H7 (cell line): ENCODE data around the gene PEX11B. TPM values are rescaled to one million over a fixed set of nuclear protein-coding genes. Genes with fewer than 3 reads are reported as not detected.
"Not testable (repeated sequence)": the region's sequence is repeated elsewhere in the genome, so short reads cannot be mapped to it uniquely, and the experiment has no call there.

Experiments
- DNase-seq: peaks from one replicate; pipeline ENCODE4 v3.0.0; 2012
- H3K27me3 ChIP-seq: 2 replicates; pipeline ENCODE4 v1.6.0; 2011; ENCODE audit warnings: mild to moderate bottlenecking, low read length; ENCODE audit not compliant: control insufficient read depth, insufficient read depth
- H3K36me3 ChIP-seq: replicated peaks from 2 replicates; pipeline ENCODE4 v1.5.1; 2011; ENCODE audit warnings: low read length; ENCODE audit not compliant: control insufficient read depth, insufficient read depth
- H3K4me3 ChIP-seq: 2 replicates; pipeline ENCODE4 v1.5.1; 2011; ENCODE audit warnings: low read depth, mild to moderate bottlenecking, control low read depth, low read length, moderate library complexity; ENCODE audit not compliant: insufficient read depth
- total RNA-seq: library from RNA; depleted of rRNA; stranded (reverse); fragments of >200 nt; shearing (Covaris generic); gene quantifications from 2 replicates; pipeline ENCODE4 v1.2.3, GENCODE V29; 2014

The PEX11B gene
- total RNA-seq, 1 experiment from 2014 or later: 22.9 TPM

GRCh38 chr1:145936247-145936646 is 17.7 kb upstream of the PEX11B start:
- H3K4me3 ChIP-seq: no peak overlapping the region
- DNase-seq: peak; percentile 21
- H3K27me3 ChIP-seq: no peaks in the 10 kb centered on the region
- no peaks in the 10 kb centered on the region for H3K36me3 ChIP-seq

GRCh38 chr1:145935708-145936107 is 17.2 kb upstream of the PEX11B start:
- Histone ChIP-seq H3K36me3 (no peaks in the 10 kb centered on the region), H3K27me3 (no peaks in the 10 kb centered on the region), H3K4me3 (no peak overlapping the region)
- DNase-seq: no peak

- not testable (repeated sequence) for DNase-seq, H3K27me3 ChIP-seq, H3K36me3 ChIP-seq, H3K4me3 ChIP-seq
Observed at GRCh38 chr1:145932522-145933009, 14.0 kb upstream of the PEX11B start.

- DNase-seq: no peak
- peak overlapping the region; percentile 76 for H3K4me3 ChIP-seq
- no peaks in the 10 kb centered on the region for H3K27me3 ChIP-seq
- H3K36me3 ChIP-seq: peaks cover 9% of the 10 kb centered on the region
Observed at GRCh38 chr1:145927916-145928643, 9.6 kb upstream of the PEX11B start.

GRCh38 chr1:145927063-145927886 is 8.8 kb upstream of the PEX11B start, which contains the start of gene RBM8A:
Gene RBM8A, minus strand, starts transcription at chr1:145927484. Its CDS starts 58 bp downstream, at chr1:145927426.
- Histone ChIP-seq H3K27me3 (no peaks in the 10 kb centered on the region), H3K4me3 (peak within 1 kb of the TSS; percentile 76), H3K36me3 (peaks cover 9% of the 10 kb centered on the region)
- peak; percentile 77 for DNase-seq

GRCh38 chr1:145926686-145927062 is 8.2 kb upstream of the PEX11B start:
- H3K27me3 ChIP-seq: no peaks in the 10 kb centered on the region
- peak overlapping the region; percentile 76 for H3K4me3 ChIP-seq
- no peak for DNase-seq
- H3K36me3 ChIP-seq: peaks cover 9% of the 10 kb centered on the region

GRCh38 chr1:145922266-145922665 is 3.7 kb upstream of the PEX11B start:
- peaks cover 9% of the 10 kb centered on the region for H3K36me3 ChIP-seq
- no peak for DNase-seq
- no peak overlapping the region for H3K4me3 ChIP-seq
- H3K27me3 ChIP-seq: peaks cover 3% of the 10 kb centered on the region; the same call in 1 of the 2 replicates

GRCh38 chr1:145920297-145920696 is 1.8 kb upstream of the PEX11B start:
- H3K4me3 ChIP-seq: not testable (repeated sequence)

GRCh38 chr1:145918992-145919939 is 749 bp upstream of the PEX11B start:
- Histone ChIP-seq H3K27me3 (peaks cover 3% of the 10 kb centered on the region; the same call in 1 of the 2 replicates), H3K36me3 (peaks cover 1% of the 10 kb centered on the region), H3K4me3 (peak overlapping the region; percentile 84)
- peak; percentile 61 for DNase-seq

More at GRCh38 chr1:145920297-145920696, 1.8 kb upstream of the PEX11B start:
- H3K27me3 ChIP-seq, H3K36me3 ChIP-seq, DNase-seq: not testable (repeated sequence)

GRCh38 chr1:145917595-145917994 is 922 bp downstream of the PEX11B start:
- H3K36me3 ChIP-seq: no peaks in the 10 kb centered on the region
- H3K27me3 ChIP-seq: peaks cover 3% of the 10 kb centered on the region; the same call in 1 of the 2 replicates
- DNase-seq: no peak
- peak overlapping the region; percentile 84 for H3K4me3 ChIP-seq

- no peak overlapping the region for H3K4me3 ChIP-seq
- H3K27me3 ChIP-seq: peaks cover 3% of the 10 kb centered on the region; the same call in 1 of the 2 replicates
- peaks cover 1% of the 10 kb centered on the region; the same call in 1 of the 2 replicates for H3K36me3 ChIP-seq
- DNase-seq: no peak
Observed at GRCh38 chr1:145916745-145917144, 1.8 kb downstream of the PEX11B start.

GRCh38 chr1:145912128-145912641 is 6.3 kb downstream of the PEX11B start:
- H3K36me3 ChIP-seq: peaks cover 3% of the 10 kb centered on the region; the same call in 1 of the 2 replicates
- no peak overlapping the region for H3K4me3 ChIP-seq
- DNase-seq: no peak
- no peaks in the 10 kb centered on the region for H3K27me3 ChIP-seq

- DNase-seq: no peak
- H3K27me3 ChIP-seq: no peaks in the 10 kb centered on the region
- peaks cover 3% of the 10 kb centered on the region; the same call in 1 of the 2 replicates for H3K36me3 ChIP-seq
- no peak overlapping the region for H3K4me3 ChIP-seq
Observed at GRCh38 chr1:145908653-145909052, 9.9 kb downstream of the PEX11B start.
